ENCODE results near the gene MLLT6. TPM values are rescaled to one million over a fixed set of nuclear protein-coding genes. Genes with fewer than 3 reads are reported as not detected.

MLLT6 gene
- total RNA-seq, 1 donor from 2014 or later: 23.4 TPM

GRCh38 chr17:38768417-38768816, 63.3 kb downstream of the MLLT6 start:
- no peak for DNase-seq

- no peak for DNase-seq
Observed at GRCh38 chr17:38773258-38773657, 68.2 kb downstream of the MLLT6 start.

- DNase-seq: no peak
Observed at GRCh38 chr17:38777641-38778250, 72.7 kb downstream of the MLLT6 start.

Small RNA genes lying within 50 kb of the gene (small RNA-seq; reads per million reads assigned to genes)
- gene MIR4726 (ENCODE audit: low replicate concordance): not detected
- not detected for gene MIR4734 (ENCODE audit: low replicate concordance)
- 0.17 reads per million for gene RNA5SP440 (ENCODE audit: low replicate concordance)
- not detected for gene RNU6-866P (ENCODE audit: low replicate concordance)

Other genes starting within 250 kb of the MLLT6 start
- 3.5 TPM for gene SRCIN1, start 99.3 kb upstream of the MLLT6 start, total RNA-seq
- 0.49 TPM for gene EPOP, start 30.3 kb upstream of the MLLT6 start, total RNA-seq
- gene CISD3, start 25.1 kb downstream of the MLLT6 start, total RNA-seq: 1.6 TPM
- gene PCGF2, start 43.1 kb downstream of the MLLT6 start, total RNA-seq: 5.5 TPM
- gene PSMB3, start 47.5 kb downstream of the MLLT6 start, total RNA-seq: 106 TPM
- 27.7 TPM for gene PIP4K2B, start 94.3 kb downstream of the MLLT6 start, total RNA-seq
- 16.8 TPM for gene CWC25, start 120.0 kb downstream of the MLLT6 start, total RNA-seq
- gene RPL23, start 148.4 kb downstream of the MLLT6 start, total RNA-seq: 2,261 TPM
- gene LASP1, start 164.8 kb downstream of the MLLT6 start, total RNA-seq: 44.4 TPM